SKM-1 (cell line): ENCODE data around the gene MFSD2A.
"Not testable (repeated sequence)": the region's sequence is repeated elsewhere in the genome, so short reads cannot be mapped to it uniquely, and the experiment has no call there.

Source experiments
- DNase-seq: peaks from one replicate; lab custom pipeline; 2025; ENCODE audit not compliant: unreplicated experiment; lab: John Stamatoyannopoulos, UW

The MFSD2A gene

DNA sequence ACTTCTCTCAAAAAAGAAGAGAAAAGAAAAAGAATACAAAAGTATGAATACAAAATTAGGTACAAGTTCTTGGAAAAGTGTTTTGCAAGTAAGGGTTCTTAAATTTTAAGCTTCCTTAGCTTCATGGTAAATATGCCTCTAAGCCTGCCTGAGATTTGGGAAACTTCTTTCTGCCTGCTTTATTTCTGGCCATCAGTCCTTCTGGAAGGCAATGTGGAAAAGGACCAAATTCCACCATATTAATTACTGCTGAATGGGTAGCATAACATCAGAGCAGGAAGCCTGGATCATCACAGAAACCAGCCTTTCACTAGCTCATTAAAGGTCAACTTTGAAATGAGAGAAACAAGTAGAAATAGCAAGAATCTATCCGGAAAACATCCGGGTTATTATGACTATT, 46.5 kb downstream of the MFSD2A start:
- DNase-seq: no peak

DNA sequence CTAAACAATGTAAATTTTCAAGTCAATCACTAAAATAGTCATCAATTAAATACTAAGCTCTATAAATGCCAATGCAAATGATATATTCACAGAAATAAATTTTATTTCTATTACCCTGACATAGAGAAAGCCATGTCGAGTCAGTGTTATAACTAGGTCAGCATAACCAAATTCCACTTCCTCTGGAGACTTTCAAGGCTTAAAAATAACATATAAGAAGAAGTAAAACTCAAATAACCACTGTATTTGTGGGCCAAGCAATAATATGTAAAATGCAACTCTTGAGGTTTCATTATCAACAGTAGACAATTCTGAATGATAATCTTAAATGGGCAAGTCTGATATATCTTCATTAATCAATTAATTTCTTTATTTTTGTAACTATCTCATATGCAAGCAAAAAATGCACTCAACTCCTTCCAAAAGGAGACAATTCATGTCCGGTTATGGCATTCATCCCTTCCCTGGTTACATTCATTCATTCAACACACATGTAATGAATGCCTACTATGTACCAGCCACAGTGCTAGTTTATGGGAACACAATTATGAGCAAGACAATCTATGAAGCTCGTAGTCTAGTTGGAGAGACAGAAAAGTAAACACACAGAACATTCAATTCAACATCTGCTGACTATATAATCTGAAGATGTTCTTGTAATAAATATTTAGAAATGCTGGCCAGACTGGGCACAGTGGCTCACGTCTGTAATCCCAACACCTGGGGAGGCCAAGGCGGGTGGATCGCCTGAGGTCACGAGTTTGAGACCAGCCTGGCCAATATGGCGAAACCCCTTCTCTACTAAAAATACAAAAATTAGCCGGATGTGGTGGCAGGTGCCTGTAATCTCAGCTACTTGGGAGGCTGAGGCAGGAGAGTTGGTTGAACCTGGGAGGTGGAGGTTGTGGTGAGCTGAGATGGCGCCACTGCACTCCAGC, 48.5 kb downstream of the MFSD2A start:
- DNase-seq: no peak

DNA sequence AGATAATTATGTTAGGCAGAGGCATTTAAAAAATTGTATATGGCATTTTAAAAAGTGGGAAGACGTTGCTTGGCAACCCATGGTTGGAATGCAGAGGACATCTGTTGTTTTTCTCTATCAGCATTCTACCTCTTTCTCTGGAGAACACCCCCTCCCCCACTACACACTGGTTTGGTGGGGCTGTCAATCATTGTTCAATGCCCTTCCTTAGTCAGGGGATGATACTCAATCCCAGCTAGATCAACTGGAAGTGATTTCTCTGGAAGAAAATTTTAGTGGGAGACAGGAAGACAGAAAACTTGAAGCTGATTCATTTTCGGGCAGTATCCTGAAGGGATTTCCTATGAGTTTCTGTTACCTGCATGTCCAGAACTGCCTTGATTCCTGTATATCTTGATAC, 49.9 kb downstream of the MFSD2A start:
- DNase-seq: no peak

DNA sequence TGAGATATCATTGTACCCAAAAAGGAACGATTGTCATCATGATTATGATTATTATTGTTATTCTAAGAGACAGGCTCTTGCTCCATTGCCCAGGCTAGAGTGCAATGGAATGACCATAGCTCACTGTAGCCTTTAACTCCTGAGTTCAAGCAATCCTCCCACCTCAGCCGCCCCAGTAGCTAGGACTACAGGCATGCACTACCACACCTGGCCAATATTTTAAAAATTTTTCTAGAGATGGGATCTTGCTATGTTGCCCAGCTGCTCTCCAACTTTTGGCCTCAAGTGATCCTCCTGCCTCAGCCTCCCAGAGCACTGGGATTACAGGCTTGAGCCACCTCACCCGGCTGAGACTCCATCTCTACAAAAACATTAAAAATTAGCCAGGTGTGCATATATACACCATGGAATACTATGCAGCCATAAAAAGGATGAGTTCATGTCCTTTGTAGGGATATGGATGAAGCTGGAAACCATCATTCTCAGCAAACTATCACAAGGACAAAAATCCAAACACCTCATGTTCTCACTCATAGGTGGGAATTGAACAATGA, 52.6 kb downstream of the MFSD2A start:
- DNase-seq: not testable (repeated sequence)

DNA sequence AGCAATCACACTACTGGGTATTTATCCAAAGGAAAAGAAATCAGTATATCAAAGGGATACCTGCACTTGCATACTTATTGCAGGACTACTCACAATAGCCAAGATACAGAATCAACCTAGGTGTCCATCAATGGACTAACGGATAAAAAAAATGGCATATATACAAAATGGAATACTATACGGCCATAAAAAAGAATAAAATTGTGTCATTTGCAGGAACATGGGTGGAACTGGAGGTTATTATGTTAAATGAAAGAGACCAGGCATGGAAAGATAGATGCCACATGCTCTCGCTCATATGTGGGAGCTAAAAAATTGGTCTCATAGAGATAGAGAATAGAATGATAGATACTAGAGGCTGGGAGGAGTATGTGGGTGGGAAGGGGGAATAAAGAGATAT, 56.3 kb downstream of the MFSD2A start:
- DNase-seq: no peak

DNA sequence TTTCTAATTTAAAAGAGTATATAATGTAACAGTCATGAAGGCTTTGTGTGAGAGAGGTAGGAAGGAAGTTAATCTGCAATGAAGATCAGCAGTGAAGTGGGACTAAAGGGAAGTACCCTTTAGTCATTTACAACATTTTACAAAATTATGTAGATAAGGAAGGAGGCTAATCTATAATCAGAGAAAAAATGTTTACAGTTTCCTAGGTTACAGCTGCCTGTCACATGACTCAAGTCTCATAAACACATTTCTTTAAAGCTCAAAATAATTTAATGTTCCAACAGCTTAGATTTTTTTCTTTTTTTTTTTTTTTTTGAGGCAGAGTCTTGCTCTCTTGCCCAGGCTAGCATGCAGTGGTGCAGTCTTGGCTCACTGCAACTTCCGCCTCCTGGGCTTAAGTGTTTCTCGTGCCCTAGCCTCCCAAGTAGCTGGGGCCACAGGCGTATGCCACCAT, 59.3 kb downstream of the MFSD2A start:
- peak; percentile 18 for DNase-seq

DNA sequence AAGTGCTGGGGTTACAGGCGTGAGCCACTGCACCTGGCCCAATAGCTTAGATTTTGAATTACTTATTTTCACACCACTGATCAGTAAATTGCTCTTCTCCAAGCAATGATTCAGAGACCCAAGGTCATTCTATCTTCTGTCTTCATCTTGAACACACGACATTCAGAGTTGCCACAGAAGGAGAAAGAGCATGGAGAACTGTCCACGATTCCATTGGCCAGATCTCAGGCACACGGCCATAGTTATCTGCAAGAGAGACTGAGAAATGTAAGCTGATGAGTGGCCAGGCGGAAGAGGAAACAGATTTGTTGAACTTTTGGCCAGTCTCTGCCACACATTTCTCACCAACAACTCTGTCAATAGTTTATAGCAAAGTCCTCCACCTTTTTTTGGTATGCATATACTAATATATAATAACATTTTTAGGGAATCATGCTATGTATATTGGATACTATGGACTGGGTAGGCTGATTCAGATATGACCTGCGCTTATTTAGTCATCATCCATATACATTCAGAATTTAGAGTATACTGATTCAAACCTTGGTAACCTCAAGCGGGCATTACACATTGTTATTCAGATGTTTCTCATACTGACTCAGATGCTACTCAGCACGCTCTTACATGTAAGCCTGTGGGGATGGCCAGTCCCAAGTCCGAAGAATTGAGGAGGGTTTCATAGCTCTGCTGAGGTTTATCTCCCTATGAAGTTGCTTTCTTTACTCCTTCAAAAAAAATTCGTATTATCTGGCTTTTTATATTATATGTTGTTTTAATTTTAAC, 60.1 kb downstream of the MFSD2A start:
- no peak for DNase-seq

DNA sequence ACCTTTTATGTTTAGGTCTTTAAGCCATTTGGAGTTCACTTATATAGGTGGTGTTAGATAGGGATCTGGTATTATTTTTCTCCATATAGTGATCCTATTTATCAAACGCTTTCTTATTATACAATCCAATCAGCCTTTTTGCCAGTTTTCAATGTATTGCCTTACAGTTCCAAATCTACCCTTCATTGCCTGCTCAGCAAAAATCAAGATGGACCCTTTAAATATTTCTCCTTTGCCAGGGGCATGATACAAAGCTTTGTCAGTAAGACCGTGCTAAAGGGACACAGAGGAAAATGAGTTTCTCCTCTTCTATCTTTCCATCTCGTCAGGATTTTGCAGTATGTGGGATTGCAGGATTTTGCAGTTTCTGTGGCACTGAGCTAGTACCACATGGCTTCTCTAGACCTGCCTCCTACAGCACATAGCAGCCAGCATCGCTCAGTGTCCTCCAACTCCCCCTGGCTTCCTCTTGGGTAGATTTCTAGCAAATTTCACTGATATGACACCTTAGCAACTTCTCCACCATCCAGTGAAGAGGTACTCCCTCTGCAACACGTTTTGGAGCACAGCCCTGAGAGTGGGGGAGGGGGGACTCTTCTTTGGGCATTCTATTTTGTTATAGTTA, 63.1 kb downstream of the MFSD2A start:
- DNase-seq: no peak
